CD14-positive monocyte (primary cell): ENCODE data around the gene PTPN14. TPM values are rescaled to one million over a fixed set of nuclear protein-coding genes. Genes with fewer than 3 reads are reported as not detected.

Source experiments
- DNase-seq, 3 donors: peaks; one replicate each; pipeline ENCODE4 v3.0.0-alpha.2; 2011 to 2022
- H2AFZ ChIP-seq: 2 replicates; pipeline ENCODE4 v1.6.0; 2012; ENCODE audit warnings: mild to moderate bottlenecking, low read depth, low read length, inconsistent platforms; ENCODE audit not compliant: insufficient read depth, poor library complexity, severe bottlenecking
- H3K27ac ChIP-seq, 2 donors: 1 replicate in 1 of 2; 2 replicates in 1 of 2; pipeline ENCODE4 v1.5.1; 2012 to 2013; ENCODE audit warnings: low read length in 2 of 2, control low read depth in 1 of 2, inconsistent platforms in 1 of 2, low read depth in 1 of 2, mild to moderate bottlenecking in 1 of 2
- H3K27me3 ChIP-seq, 2 donors: one replicate each; pipeline versions ENCODE4 v1.6.0 to v1.6.1; 2011 to 2013; ENCODE audit warnings: low read length in 2 of 2; ENCODE audit not compliant: control insufficient read depth in 2 of 2, insufficient read depth in 2 of 2
- H3K36me3 ChIP-seq, 2 donors: replicated peaks in 1 of 2; 1 replicate in 1 of 2; 2 replicates in 1 of 2; pipeline versions ENCODE4 v1.5.1 to v1.6.1; 2012 to 2013; ENCODE audit warnings: low read length in 2 of 2, control low read depth in 1 of 2, inconsistent platforms in 1 of 2, mild to moderate bottlenecking in 1 of 2; ENCODE audit not compliant: insufficient read depth in 2 of 2, control insufficient read depth in 1 of 2
- H3K4me1 ChIP-seq, 2 donors: 1 replicate in 1 of 2; 2 replicates in 1 of 2; pipeline versions ENCODE4 v1.5.1 to v1.6.1; 2012 to 2013; ENCODE audit warnings: low read length in 2 of 2, control low read depth in 1 of 2, inconsistent platforms in 1 of 2, mild to moderate bottlenecking in 1 of 2, moderate library complexity in 1 of 2; ENCODE audit not compliant: insufficient read depth in 2 of 2, control insufficient read depth in 1 of 2
- H3K4me2 ChIP-seq: replicated peaks from 2 replicates; pipeline ENCODE3; 2012; ENCODE audit warnings: low read length, moderate library complexity, mild to moderate bottlenecking; ENCODE audit not compliant: poor library complexity, severe bottlenecking; ENCODE audit errors: extremely low read depth
- H3K4me3 ChIP-seq, 3 experiments: fragments of 200-600 bp in 1 of 3; sonication (generic) in 1 of 3; replicated peaks in 1 of 3; 1 replicate in 2 of 3; 2 replicates in 1 of 3; pipeline ENCODE4 v1.5.1; 2011 to 2013; ENCODE audit warnings: low read length in 3 of 3, mild to moderate bottlenecking in 3 of 3, control low read depth in 2 of 3, low read depth in 2 of 3, inconsistent platforms in 1 of 3, moderate library complexity in 1 of 3
- H3K79me2 ChIP-seq: 2 replicates; pipeline ENCODE4 v1.6.0; 2012; ENCODE audit warnings: mild to moderate bottlenecking, control low read depth, inconsistent platforms, low read length, moderate library complexity; ENCODE audit not compliant: insufficient read depth
- H3K9ac ChIP-seq: 2 replicates; pipeline ENCODE4 v1.6.0; 2017; ENCODE audit warnings: low read length, mild to moderate bottlenecking; ENCODE audit not compliant: insufficient read depth, poor library complexity, severe bottlenecking
- H3K9me3 ChIP-seq, 2 donors: replicated peaks in 1 of 2; 1 replicate in 1 of 2; 2 replicates in 1 of 2; pipeline versions ENCODE4 v1.5.1 to v1.6.1; 2012 to 2013; ENCODE audit warnings: low read length in 2 of 2, control low read depth in 1 of 2; ENCODE audit not compliant: control insufficient read depth in 1 of 2, insufficient read depth in 1 of 2
- H4K20me1 ChIP-seq: 2 replicates; pipeline ENCODE4 v1.6.0; 2012; ENCODE audit warnings: mild to moderate bottlenecking, low read length, control low read depth, moderate library complexity; ENCODE audit not compliant: insufficient read depth
- H3K27ac Mint-ChIP-seq, 7 donors: one replicate each; pipeline ENCODE4 v1.8.0; 2020; ENCODE audit warnings: mild to moderate bottlenecking in 7 of 7, mixed read lengths in 7 of 7, moderate library complexity in 6 of 7, inconsistent platforms in 2 of 7
- H3K27me3 Mint-ChIP-seq, 3 donors: one replicate each; pipeline ENCODE4 v1.8.0; 2021 to 2022; ENCODE audit warnings: low read depth in 3 of 3, mild to moderate bottlenecking in 3 of 3, mixed read lengths in 3 of 3, moderate library complexity in 3 of 3, inconsistent platforms in 1 of 3
- H3K36me3 Mint-ChIP-seq, 2 donors: one replicate each; pipeline ENCODE4 v1.8.0; 2020; ENCODE audit warnings: mixed read lengths in 2 of 2, inconsistent platforms in 1 of 2, mild to moderate bottlenecking in 1 of 2
- H3K4me1 Mint-ChIP-seq: one replicate; pipeline ENCODE4 v1.8.0; 2020; ENCODE audit warnings: mild to moderate bottlenecking, mixed read lengths
- H3K4me3 Mint-ChIP-seq, 2 donors: one replicate each; pipeline ENCODE4 v1.8.0; 2020; ENCODE audit warnings: mild to moderate bottlenecking in 2 of 2, mixed read lengths in 2 of 2, moderate library complexity in 1 of 2
- H3K9me3 Mint-ChIP-seq, 7 donors: one replicate each; pipeline ENCODE4 v1.8.0; 2020 to 2022; ENCODE audit warnings: mixed read lengths in 7 of 7, mild to moderate bottlenecking in 6 of 7, moderate library complexity in 6 of 7, inconsistent platforms in 2 of 7
- WGBS: methylation state at CpG from one replicate; pipeline ENCODE4 v1.1.5; 2013; ENCODE audit warnings: missing lambda C conversion rate; ENCODE audit not compliant: insufficient coverage; 5-methylcytosine and 5-hydroxymethylcytosine counted together
- intact Hi-C, 2 donors: fragments of 100-400 bp; cut with micrococcal nuclease; formaldehyde crosslinking; loops; one replicate each; pipeline versions ENCODE4 v1.15.0 to v1.15.1; 2023
- polyA plus RNA-seq, 3 donors: library from polyadenylated mRNA; depleted of rRNA in 1 of 3; unstranded in 2 of 3; stranded (reverse) in 1 of 3; fragments of 300-500 nt in 2 of 3; fragments of >200 nt in 1 of 3; fragmentation: Illumina TruSeq in 2 of 3; gene quantifications; 1 replicate in 2 of 3; 2 replicates in 1 of 3; pipeline ENCODE4 v1.2.3, GENCODE V29; 2012 to 2021
- TF ChIP-seq, protein P1 (sequence below): fragments of 200-600 bp; IDR thresholded peaks from one replicate; pipeline ENCODE4 v1.8.0; 2022; ENCODE audit warnings: antibody characterized with exemption, mild to moderate bottlenecking

PTPN14 gene
- polyA plus RNA-seq, 3 donors, result 0.01 TPM; not detected in 1

DNA sequence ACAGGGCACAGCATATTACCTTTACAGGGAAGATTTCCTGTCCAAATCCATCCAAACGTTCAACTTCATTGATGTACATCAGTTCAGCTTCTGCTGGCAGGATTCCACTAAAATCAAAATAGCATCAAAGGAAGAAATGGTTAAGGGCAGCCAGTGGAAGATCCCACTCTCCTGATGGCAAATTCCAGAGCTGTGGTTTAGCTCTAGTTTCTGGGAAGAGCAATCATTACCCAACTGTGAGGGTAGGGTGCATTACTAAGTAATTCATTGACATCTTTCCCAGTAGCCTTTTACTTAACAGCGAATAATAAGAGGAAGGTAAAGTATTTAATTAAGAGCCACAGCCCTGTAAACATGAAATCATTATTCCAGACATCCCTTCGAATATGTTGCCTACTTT is 149.7 kb downstream of the PTPN14 start:
- no peaks in the 10 kb centered on the region for H3K79me2 ChIP-seq
- H3K27me3 ChIP-seq, result no peaks in the 10 kb centered on the region
- TF ChIP-seq, protein P1, sequence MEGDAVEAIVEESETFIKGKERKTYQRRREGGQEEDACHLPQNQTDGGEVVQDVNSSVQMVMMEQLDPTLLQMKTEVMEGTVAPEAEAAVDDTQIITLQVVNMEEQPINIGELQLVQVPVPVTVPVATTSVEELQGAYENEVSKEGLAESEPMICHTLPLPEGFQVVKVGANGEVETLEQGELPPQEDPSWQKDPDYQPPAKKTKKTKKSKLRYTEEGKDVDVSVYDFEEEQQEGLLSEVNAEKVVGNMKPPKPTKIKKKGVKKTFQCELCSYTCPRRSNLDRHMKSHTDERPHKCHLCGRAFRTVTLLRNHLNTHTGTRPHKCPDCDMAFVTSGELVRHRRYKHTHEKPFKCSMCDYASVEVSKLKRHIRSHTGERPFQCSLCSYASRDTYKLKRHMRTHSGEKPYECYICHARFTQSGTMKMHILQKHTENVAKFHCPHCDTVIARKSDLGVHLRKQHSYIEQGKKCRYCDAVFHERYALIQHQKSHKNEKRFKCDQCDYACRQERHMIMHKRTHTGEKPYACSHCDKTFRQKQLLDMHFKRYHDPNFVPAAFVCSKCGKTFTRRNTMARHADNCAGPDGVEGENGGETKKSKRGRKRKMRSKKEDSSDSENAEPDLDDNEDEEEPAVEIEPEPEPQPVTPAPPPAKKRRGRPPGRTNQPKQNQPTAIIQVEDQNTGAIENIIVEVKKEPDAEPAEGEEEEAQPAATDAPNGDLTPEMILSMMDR, result no peak
- H3K4me1 Mint-ChIP-seq, result peaks cover 4% of the 10 kb centered on the region
- H3K9ac ChIP-seq, result no peak overlapping the region
- intact Hi-C loops, result no loop called here
- WGBS, result no CpG with 5 or more reads among the region's 3 CpGs
- no peak overlapping the region for H2AFZ ChIP-seq
- H3K27ac Mint-ChIP-seq, result no peak overlapping the region
- H3K27ac ChIP-seq, result no peak overlapping the region
- no peaks in the 10 kb centered on the region for H3K9me3 ChIP-seq
- DNase-seq, result no peak
- no peaks in the 10 kb centered on the region for H3K4me1 ChIP-seq
- H3K4me3 ChIP-seq, result no peak overlapping the region
- H3K27me3 Mint-ChIP-seq, result peaks cover 0 to 2% (median 0%) of the 10 kb centered on the region in 3 donors
- H3K4me2 ChIP-seq, result no peak overlapping the region
- H3K4me3 Mint-ChIP-seq, result no peak overlapping the region
- H3K9me3 Mint-ChIP-seq, result peaks cover 0 to 6% (median 3%) of the 10 kb centered on the region in 7 donors
- H3K36me3 Mint-ChIP-seq, result no peaks in the 10 kb centered on the region
- H4K20me1 ChIP-seq, result no peaks in the 10 kb centered on the region
- H3K36me3 ChIP-seq, result no peaks in the 10 kb centered on the region

DNA sequence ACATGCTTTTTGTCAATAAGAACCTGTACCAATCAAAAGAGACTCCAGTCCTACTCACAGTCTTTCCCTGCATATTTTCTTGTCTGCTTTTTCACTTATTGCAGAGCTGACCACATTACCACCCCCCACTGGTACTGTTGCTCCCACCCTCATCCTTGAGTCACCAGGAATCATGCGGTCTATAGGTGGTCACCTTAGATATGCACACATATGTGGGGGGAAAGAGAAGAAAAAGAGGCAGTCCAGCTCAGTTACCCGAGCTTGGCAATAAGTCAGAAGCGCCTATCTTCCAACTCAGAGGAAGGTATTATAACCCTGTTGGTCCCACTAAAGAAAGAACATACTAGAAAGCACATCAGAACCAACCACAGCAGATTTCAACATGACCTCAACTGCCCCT is 151.3 kb downstream of the PTPN14 start:
- WGBS, result 100% methylated on average over 1 of the region's 3 CpGs
- H4K20me1 ChIP-seq, result no peaks in the 10 kb centered on the region
- H3K27ac ChIP-seq, result no peak overlapping the region
- DNase-seq, result no peak
- Mint-ChIP-seq H3K36me3 (no peaks in the 10 kb centered on the region), H3K4me1 (peaks cover 4% of the 10 kb centered on the region), H3K4me3 (no peak overlapping the region), H3K27ac (peak overlapping the region in 1 of 7 donors; percentile 24), H3K9me3 (peaks cover 0 to 6% (median 3%) of the 10 kb centered on the region in 7 donors), H3K27me3 (peaks cover 0 to 2% (median 0%) of the 10 kb centered on the region in 3 donors)
- H3K4me2 ChIP-seq, result no peak overlapping the region
- H3K4me1 ChIP-seq, result no peaks in the 10 kb centered on the region
- H3K9ac ChIP-seq, result no peak overlapping the region
- H3K27me3 ChIP-seq, result no peaks in the 10 kb centered on the region
- no peak overlapping the region for H3K4me3 ChIP-seq
- no peaks in the 10 kb centered on the region for H3K79me2 ChIP-seq
- intact Hi-C loops, result no loop called here
- TF ChIP-seq, protein P1, result no peak
- no peaks in the 10 kb centered on the region for H3K36me3 ChIP-seq
- no peaks in the 10 kb centered on the region for H3K9me3 ChIP-seq
- no peak overlapping the region for H2AFZ ChIP-seq
